ENCODE measurements around the gene LENG8. TPM values are rescaled to one million over a fixed set of nuclear protein-coding genes. Genes with fewer than 3 reads are reported as not detected.

LENG8 gene
- total RNA-seq, 1 experiment from 2014 or later = 148 TPM

DNA sequence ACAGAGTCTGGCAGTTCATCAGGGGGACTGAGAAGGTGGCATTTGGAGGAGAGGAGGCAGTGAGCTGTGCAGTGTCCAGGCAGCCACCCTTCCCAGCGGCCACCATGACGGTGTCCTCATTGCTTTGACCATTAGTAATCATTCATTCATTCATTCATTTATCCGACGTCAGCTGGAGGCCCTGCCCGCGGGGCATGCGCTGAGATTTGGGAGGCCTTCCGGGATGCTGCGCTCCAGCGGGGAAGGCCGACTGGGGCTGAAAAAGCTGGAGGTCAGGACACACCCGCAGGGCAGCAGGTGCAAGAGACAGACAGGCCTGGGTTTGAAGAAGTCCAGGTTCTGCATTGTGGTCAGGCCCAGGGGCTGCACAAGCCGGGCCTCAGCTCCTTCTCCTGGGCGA is 24.8 kb upstream of the LENG8 start:
- Histone ChIP-seq H3K23ac (ENCODE audit: insufficient read length, low read depth, low read length) (no peak overlapping the region), H3K4ac (ENCODE audit: low read depth, low read length) (no peak overlapping the region), H2BK12ac (ENCODE audit: insufficient read length, low read depth, low read length) (no peak overlapping the region), H2BK120ac (ENCODE audit: low read depth, low read length, poor library complexity, severe bottlenecking) (no peak overlapping the region), H3T11ph (ENCODE audit: low read length) (no peak overlapping the region), H2BK5ac (ENCODE audit: insufficient read length, low read length) (no peak overlapping the region), H3K27ac (ENCODE audit: insufficient read length, low read depth, low read length) (no peak overlapping the region), H2BK15ac (ENCODE audit: low read depth, low read length) (no peak overlapping the region), H3K9me3 (ENCODE audit: control insufficient read depth, low read depth, low read length) (no peaks in the 10 kb centered on the region), H3K56ac (ENCODE audit: insufficient read length, low read depth, low read length) (no peak overlapping the region), H3K79me1 (ENCODE audit: insufficient read depth, low read depth, low read length, poor library complexity, severe bottlenecking) (no peaks in the 10 kb centered on the region), H4K91ac (ENCODE audit: insufficient read length, low read depth, low read length) (no peak overlapping the region), H4K5ac (ENCODE audit: insufficient read length, low read depth, low read length) (no peak overlapping the region), H4K8ac (replicated peaks; ENCODE audit: insufficient read length, low read depth, low read length) (no peak overlapping the region), H2BK20ac (ENCODE audit: low read depth, low read length, poor library complexity, severe bottlenecking) (no peak overlapping the region), H3K4me2 (ENCODE audit: insufficient read depth, insufficient read length, low read length) (no peak overlapping the region), H3K9ac (ENCODE audit: extremely low read depth, insufficient read length, low read length) (no peak overlapping the region), H4K20me1 (ENCODE audit: control insufficient read depth, insufficient read depth, insufficient read length) (no peaks in the 10 kb centered on the region), H2AFZ (ENCODE audit: low read length) (no peak overlapping the region), H3K23me2 (ENCODE audit: insufficient read length, low read depth, low read length, poor library complexity, severe bottlenecking) (peaks cover 3% of the 10 kb centered on the region), H2AK5ac (ENCODE audit: insufficient read length, low read length) (no peak overlapping the region), H3K18ac (ENCODE audit: insufficient read length, low read depth, low read length) (no peak overlapping the region), H3K14ac (ENCODE audit: insufficient read depth, low read length) (no peak overlapping the region), H3K27me3 (ENCODE audit: insufficient read depth, low read length) (no peaks in the 10 kb centered on the region; the same call in 1 of the 2 replicates), H3K4me1 (ENCODE audit: insufficient read depth, low read length) (peaks cover 5% of the 10 kb centered on the region; the same call in 1 of the 2 replicates), H3K79me2 (ENCODE audit: insufficient read depth, low read length) (no peaks in the 10 kb centered on the region)
- Mint-ChIP-seq H3K9me3 (peaks cover 0 to 3% of the 10 kb centered on the region in 2 experiments; a peak in 2 of 5 replicates), H3K27ac (no peak overlapping the region; a peak in 1 of 7 replicates), H3K4me1 (peaks cover 30 to 42% of the 10 kb centered on the region in 2 experiments), H3K4me3 (no peak overlapping the region; a peak in 1 of 5 replicates), H3K27me3 (ENCODE audit: low read depth) (peaks cover 68% of the 10 kb centered on the region), H3K36me3 (ENCODE audit: insufficient read depth in 1 of 3, low read depth in 3 of 3) (peaks cover 21 to 53% (median 47%) of the 10 kb centered on the region in 3 experiments; a peak in 6 of 7 replicates)
- TF ChIP-seq, protein P1, sequence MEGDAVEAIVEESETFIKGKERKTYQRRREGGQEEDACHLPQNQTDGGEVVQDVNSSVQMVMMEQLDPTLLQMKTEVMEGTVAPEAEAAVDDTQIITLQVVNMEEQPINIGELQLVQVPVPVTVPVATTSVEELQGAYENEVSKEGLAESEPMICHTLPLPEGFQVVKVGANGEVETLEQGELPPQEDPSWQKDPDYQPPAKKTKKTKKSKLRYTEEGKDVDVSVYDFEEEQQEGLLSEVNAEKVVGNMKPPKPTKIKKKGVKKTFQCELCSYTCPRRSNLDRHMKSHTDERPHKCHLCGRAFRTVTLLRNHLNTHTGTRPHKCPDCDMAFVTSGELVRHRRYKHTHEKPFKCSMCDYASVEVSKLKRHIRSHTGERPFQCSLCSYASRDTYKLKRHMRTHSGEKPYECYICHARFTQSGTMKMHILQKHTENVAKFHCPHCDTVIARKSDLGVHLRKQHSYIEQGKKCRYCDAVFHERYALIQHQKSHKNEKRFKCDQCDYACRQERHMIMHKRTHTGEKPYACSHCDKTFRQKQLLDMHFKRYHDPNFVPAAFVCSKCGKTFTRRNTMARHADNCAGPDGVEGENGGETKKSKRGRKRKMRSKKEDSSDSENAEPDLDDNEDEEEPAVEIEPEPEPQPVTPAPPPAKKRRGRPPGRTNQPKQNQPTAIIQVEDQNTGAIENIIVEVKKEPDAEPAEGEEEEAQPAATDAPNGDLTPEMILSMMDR (conservative IDR thresholded peaks at IDR 0.05) = no peak
- no CpG with 5 or more reads among the region's 14 CpGs for WGBS (ENCODE audit: extremely low coverage, insufficient read length, low lambda C conversion rate)
- DNase-seq = no peak

Measured in H9 (cell line).